Measurements from ENCODE around the gene HAUS2. TPM values are rescaled to one million over a fixed set of nuclear protein-coding genes. Genes with fewer than 3 reads are reported as not detected.
A peak's percentile ranks its signal among the peaks of the same experiment; 100 is the strongest.

Gene HAUS2
- total RNA-seq, 4 donors from 2014 or later = 6.6 to 28.5 (median 16.7) TPM

DNA sequence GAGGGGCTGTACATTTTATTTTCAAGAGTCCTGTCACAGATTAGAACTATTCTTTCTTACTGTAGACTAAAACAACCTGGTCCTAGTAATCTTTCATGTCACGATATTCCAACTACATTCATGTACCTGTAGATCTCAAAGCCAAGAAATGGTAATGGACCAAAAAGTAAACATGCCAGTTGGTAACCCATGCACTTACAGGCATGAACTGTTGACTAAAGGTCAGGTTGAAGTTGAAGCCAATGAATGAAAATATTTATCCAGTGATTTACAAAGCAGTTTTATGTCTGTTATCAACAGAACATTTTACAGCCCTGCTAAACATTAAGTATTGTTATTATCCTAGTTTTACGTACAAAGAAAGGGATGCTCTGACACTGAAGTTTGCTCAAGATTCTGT is 25.3 kb upstream of the HAUS2 start:
- intact Hi-C loops (cut with DNase I) = no loop called here
- 65 to 89% methylated on average over 2 of the region's 2 CpGs for WGBS, 2 donors
- no peaks in the 10 kb centered on the region for H3K27me3 ChIP-seq
- DNase-seq = no peak
- H3K4me1 ChIP-seq = no peaks in the 10 kb centered on the region
- peaks cover 0 to 94% (median 9%) of the 10 kb centered on the region in 3 donors for H3K36me3 ChIP-seq
- no peak overlapping the region for H3K4me3 ChIP-seq
- TF ChIP-seq CTCF (IDR thresholded peaks at IDR 0.05) (no peak), POLR2A (IDR thresholded peaks at IDR 0.05) (no peak)
- no peaks in the 10 kb centered on the region for H3K9me3 ChIP-seq
- H3K27ac ChIP-seq = no peak overlapping the region

DNA sequence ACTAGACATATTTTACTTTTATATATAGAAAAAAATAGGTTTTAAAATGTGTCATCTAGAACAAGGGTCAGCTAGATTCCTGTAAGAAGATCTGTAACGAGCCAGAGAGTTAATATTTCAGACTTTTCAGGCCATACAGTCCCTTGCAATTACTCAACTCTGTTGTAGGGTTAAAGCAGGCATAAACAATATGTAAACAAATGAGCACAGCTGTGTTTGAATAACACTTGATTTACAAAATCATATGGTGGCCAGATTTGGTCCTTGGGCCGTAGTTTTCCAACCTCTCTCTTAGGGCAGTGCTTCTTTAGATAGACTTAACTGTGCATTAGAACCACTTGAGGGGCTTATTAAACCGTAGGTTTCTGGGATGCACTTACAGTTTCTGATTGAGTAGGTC is 19.7 kb upstream of the HAUS2 start:
- intact Hi-C loops (cut with DNase I) = no loop called here
- TF ChIP-seq POLR2A (IDR thresholded peaks at IDR 0.05) (no peak), CTCF (IDR thresholded peaks at IDR 0.05) (no peak)
- H3K4me1 ChIP-seq = no peaks in the 10 kb centered on the region
- H3K9me3 ChIP-seq = no peaks in the 10 kb centered on the region
- 66 to 90% methylated on average over 3 of the region's 3 CpGs for WGBS, 2 donors
- H3K4me3 ChIP-seq = no peak overlapping the region
- H3K27ac ChIP-seq = no peak overlapping the region
- peaks cover 0 to 94% (median 9%) of the 10 kb centered on the region in 3 donors for H3K36me3 ChIP-seq
- no peaks in the 10 kb centered on the region for H3K27me3 ChIP-seq
- no peak for DNase-seq

DNA sequence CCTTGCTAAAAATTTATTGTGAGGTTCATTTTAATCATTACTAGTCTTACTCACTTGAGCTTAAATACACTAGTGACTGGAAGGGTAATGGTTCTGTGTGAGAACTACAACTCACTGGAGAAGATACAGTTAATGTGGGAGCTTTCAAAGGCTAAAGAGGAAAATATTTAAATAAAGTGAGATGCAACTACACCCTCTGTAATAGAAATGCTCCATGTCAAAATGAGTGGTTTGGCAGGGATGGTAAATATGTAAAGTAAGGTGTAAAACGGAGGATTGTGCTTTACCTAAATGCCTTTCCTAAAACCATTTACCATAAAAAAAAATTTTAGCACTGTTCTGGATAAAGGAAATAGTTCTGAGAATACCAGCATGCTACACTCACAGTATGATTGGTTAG is 15.4 kb upstream of the HAUS2 start:
- no peak for DNase-seq
- H3K27me3 ChIP-seq = no peaks in the 10 kb centered on the region
- intact Hi-C loops (cut with DNase I) = no loop called here
- H3K9me3 ChIP-seq = no peaks in the 10 kb centered on the region
- no peak overlapping the region for H3K27ac ChIP-seq
- peaks cover 0 to 92% (median 5%) of the 10 kb centered on the region in 3 donors for H3K36me3 ChIP-seq
- 74 to 89% methylated on average over 1 of the region's 1 CpG for WGBS, 2 donors
- TF ChIP-seq POLR2A (IDR thresholded peaks at IDR 0.05) (no peak), CTCF (IDR thresholded peaks at IDR 0.05) (no peak)
- H3K4me3 ChIP-seq = no peak overlapping the region
- no peaks in the 10 kb centered on the region for H3K4me1 ChIP-seq

DNA sequence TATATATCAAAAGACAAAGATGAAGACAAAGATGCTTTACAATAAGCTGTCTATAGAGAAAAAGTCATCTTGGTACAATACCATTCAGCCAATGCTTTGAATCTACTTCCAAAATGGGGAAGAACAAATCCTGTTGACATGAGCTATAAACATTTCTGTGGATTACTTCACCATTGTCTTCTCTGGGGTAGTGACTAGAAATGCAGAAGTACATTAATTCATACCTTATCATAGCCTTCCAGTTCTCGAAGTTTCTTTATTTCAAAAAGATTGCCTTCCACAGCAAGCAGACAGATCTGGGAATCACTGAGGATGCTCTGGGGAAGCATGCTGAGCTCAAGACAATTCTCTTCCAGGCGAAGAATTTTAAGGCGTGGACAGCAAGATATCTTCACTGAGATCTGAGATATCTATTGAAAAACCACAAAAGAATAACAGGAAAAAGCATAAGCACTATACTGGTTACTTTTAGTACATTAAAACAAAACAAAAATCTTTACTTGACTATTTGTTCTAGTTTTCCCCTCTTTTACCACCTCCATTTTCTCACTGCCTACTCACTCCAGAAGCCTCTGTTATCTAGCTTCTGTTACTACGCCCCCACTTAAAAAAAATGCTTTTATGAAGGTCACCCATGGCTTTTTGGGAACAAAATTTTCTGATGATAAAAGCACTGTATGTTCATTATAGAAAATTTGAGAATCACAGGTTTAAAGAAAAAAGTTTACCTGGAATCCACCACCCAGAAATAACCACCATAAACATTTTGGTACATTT is 3.6 kb upstream of the HAUS2 start:
- peaks cover 7 to 35% (median 19%) of the 10 kb centered on the region in 3 donors for H3K4me1 ChIP-seq
- WGBS, 2 donors = 83 to 92% methylated on average over 4 of the region's 4 CpGs
- no peaks in the 10 kb centered on the region for H3K9me3 ChIP-seq
- no peak for DNase-seq
- no peak overlapping the region for H3K4me3 ChIP-seq
- no peak overlapping the region for H3K27ac ChIP-seq
- TF ChIP-seq CTCF (IDR thresholded peaks at IDR 0.05) (no peak), POLR2A (IDR thresholded peaks at IDR 0.05) (no peak)
- intact Hi-C loops (cut with DNase I) = no loop called here
- H3K27me3 ChIP-seq = no peaks in the 10 kb centered on the region
- H3K36me3 ChIP-seq = peaks cover 0 to 64% (median 9%) of the 10 kb centered on the region in 3 donors

DNA sequence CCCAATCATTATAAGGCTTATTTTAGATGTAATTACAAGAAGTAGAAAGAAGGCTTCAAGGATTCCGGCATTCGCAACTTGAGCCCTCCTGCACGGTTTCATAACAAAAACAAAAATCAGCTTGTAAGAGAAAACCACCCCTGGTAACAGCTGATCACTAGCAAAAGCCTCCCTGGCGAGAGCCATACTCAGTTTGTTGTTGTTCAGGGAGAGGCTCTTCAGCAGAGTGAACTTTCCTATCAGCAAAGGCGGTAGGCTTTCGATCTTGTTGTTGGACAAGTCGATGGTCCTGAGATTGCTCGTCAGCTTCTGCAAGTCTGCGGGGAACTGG is 755 bp upstream of the HAUS2 start:
- Histone ChIP-seq H3K27ac (peak overlapping the region; percentile 91 to 98 (median 94)), H3K4me3 (peak overlapping the region; percentile 69 to 97 (median 82)), H3K36me3 (peaks cover 0 to 38% (median 9%) of the 10 kb centered on the region in 3 donors), H3K27me3 (no peaks in the 10 kb centered on the region), H3K9me3 (no peaks in the 10 kb centered on the region), H3K4me1 (peaks cover 7 to 46% (median 20%) of the 10 kb centered on the region in 3 donors)
- TF ChIP-seq POLR2A (IDR thresholded peaks at IDR 0.05) (no peak), CTCF (IDR thresholded peaks at IDR 0.05) (no peak)
- intact Hi-C loops (cut with DNase I) = no loop called here
- no peak for DNase-seq
- WGBS, 2 donors = 2 to 8% methylated on average over 8 to 9 of the region's 9 CpGs

Measured in esophagus squamous epithelium (tissue), 5 donors.